ENCODE results near the gene GSTT2.

- TF ChIP-seq ARNTL (CRISPR knock-in tag; IDR thresholded peaks at IDR 0.05; ENCODE audit: borderline replicate concordance, low read depth): no peak
- TF ChIP-seq PATZ1 (CRISPR knock-in tag; IDR thresholded peaks at IDR 0.05; ENCODE audit: borderline replicate concordance): no peak
- TF ChIP-seq POU6F1 (CRISPR knock-in tag; IDR thresholded peaks at IDR 0.05; ENCODE audit: borderline replicate concordance, low read depth): no peak
- no peak for TF ChIP-seq GLIS3 (CRISPR knock-in tag; IDR thresholded peaks at IDR 0.05)
- no peak for TF ChIP-seq ZFP30 (CRISPR knock-in tag; IDR thresholded peaks at IDR 0.05)
- no peak for TF ChIP-seq SNAI2 (CRISPR knock-in tag; IDR thresholded peaks at IDR 0.05)
- no peak for TF ChIP-seq ZFP3 (CRISPR knock-in tag; IDR thresholded peaks at IDR 0.05)
- TF ChIP-seq ZNF70 (CRISPR knock-in tag; IDR thresholded peaks at IDR 0.05): no peak
- no peak for TF ChIP-seq CSRNP3 (CRISPR knock-in tag; IDR thresholded peaks at IDR 0.05)
Measured at GRCh38 chr22:24002851-24003250, 22.9 kb downstream of the GSTT2 start.
